Measurements from ENCODE around the gene MALAT1. TPM values are rescaled to one million over a fixed set of nuclear protein-coding genes. Genes with fewer than 3 reads are reported as not detected.
A peak's percentile ranks its signal among the peaks of the same experiment; 100 is the strongest.

MALAT1 gene
- total RNA-seq, 1 experiment from 2014 or later = 6,000 TPM

DNA sequence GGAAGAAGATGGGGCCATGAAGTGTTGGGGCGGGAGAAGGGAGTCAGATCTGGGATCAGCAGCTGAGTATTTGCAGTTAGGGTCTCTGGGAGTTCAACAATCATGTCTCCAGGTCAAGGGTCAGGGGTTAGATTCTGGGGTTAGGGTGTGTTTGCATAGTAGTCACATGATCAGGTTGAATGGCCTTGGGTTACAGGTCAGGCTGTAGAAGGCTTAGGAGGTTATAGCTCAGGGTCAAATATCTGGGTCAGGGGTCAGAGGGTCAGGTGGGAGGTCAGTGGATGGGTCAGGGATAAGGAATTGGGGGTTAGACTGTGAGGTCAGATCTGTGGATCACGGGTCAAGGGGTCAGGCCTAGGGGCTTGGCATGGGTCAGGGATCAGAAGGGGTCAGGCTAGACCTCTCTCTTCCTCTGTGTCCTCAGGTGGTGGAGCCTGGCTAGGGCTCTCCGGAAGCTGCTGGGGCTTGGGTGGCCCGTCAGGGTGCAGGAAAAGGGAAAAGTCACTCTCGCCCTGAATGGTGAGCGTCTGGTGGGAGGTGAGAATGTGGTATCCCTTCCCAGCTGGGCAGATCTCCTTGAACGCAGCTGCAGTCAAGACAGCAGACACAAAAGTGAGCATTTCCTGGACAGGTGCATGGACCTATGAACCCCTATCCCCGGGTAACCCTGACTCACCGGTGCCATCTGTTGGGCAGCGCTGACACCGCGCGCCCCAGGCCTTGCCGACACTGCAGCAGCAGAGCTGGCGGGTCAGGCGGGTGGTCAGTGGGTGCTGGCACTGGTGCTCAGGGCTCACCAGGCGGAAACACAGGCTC is 52.9 kb downstream of the MALAT1 start:
- ChIA-PET RAD21 (ENCODE audit: low non-redundant PET in 1 of 2, low total read pairs in 2 of 2, uncharacterized antibody in 2 of 2, unreplicated experiment in 2 of 2) (interaction anchor here in 1 of 2 experiments (0.6 to 1.5 kb wide), 2 partner anchors 9 to 12 kb away, joined by 3 to 5 read pairs; no protein-coding TSS in a partner anchor), POLR2A (interaction anchor here (0.8 to 2.0 kb wide), 8 partner anchors 9 to 219 kb away, joined by 3 to 7 read pairs (median 4); partner anchors contain the start of genes DPF2, NEAT1 and ZNRD2), CTCF (interaction anchor here (0.7 to 3.7 kb wide), 6 partner anchors 9 to 44 kb away, joined by 3 to 25 read pairs (median 4); partner anchors contain the start of gene ZNRD2)
- Histone ChIP-seq H3K9me3 (ENCODE audit: control insufficient read depth in 1 of 2, insufficient read depth in 1 of 2, low read depth in 1 of 2, low read length in 2 of 2) (no peaks in the 10 kb centered on the region), H3K9ac (ENCODE audit: low read length) (peak overlapping the region; percentile 40), H3K27ac (ENCODE audit: low read depth, low read length) (peak overlapping the region; percentile 70), H3K4me2 (ENCODE audit: low read length) (peak overlapping the region; percentile 78), H3K4me3 (replicated peaks in 1 of 2; ENCODE audit: low read depth in 1 of 2, low read length in 2 of 2) (peak overlapping the region; percentile 34 to 50), H3K9me2 (ENCODE audit: insufficient read depth) (no peaks in the 10 kb centered on the region), H3K36me3 (ENCODE audit: control insufficient read depth in 1 of 2, insufficient read depth in 2 of 2, low read length in 2 of 2) (peaks cover 5 to 12% of the 10 kb centered on the region in 2 experiments), H3K4me1 (ENCODE audit: control insufficient read depth in 1 of 2, insufficient read depth in 2 of 2, low read length in 2 of 2) (peaks cover 58 to 65% of the 10 kb centered on the region in 2 experiments), H4K20me1 (ENCODE audit: insufficient read depth) (no peaks in the 10 kb centered on the region), H2AFZ (ENCODE audit: low read depth, low read length, poor library complexity, severe bottlenecking) (no peak overlapping the region), H3K27me3 (ENCODE audit: insufficient read depth, low read length) (no peaks in the 10 kb centered on the region), H3K79me2 (ENCODE audit: insufficient read depth, low read length) (peaks cover 20% of the 10 kb centered on the region)
- no TSS peak for BruUV-seq (replicated peaks)
- intact Hi-C loops (cut with micrococcal nuclease) = no loop called here
- ATAC-seq (peak; percentile 43), DNase-seq (ENCODE audit: low read depth, low spot score) (peak; percentile 64)
- TF ChIP-seq FOSL1 (IDR thresholded peaks at IDR 0.05; ENCODE audit: low read depth) (no peak), POLR2AphosphoS5 (IDR thresholded peaks at IDR 0.05; ENCODE audit: low read depth, low read length) (0 out of 2 replicates have a peak, but pooled peaks have one; percentile 12), CTCF (IDR thresholded peaks at IDR 0.05 in 2 of 3, conservative IDR thresholded peaks at IDR 0.05 in 1 of 3; ENCODE audit: borderline replicate concordance in 1 of 3, insufficient read depth in 1 of 3, low read depth in 2 of 3, low read length in 2 of 3) (peak in 2 of 3 experiments; percentile 72 to 83; a peak in 4 of 6 replicates)

All from HCT116 (cell line).